ENCODE measurements around the gene ZNF716.
"Not testable (repeated sequence)": the region's sequence is repeated elsewhere in the genome, so short reads cannot be mapped to it uniquely, and the experiment has no call there.

ZNF716 gene

DNA sequence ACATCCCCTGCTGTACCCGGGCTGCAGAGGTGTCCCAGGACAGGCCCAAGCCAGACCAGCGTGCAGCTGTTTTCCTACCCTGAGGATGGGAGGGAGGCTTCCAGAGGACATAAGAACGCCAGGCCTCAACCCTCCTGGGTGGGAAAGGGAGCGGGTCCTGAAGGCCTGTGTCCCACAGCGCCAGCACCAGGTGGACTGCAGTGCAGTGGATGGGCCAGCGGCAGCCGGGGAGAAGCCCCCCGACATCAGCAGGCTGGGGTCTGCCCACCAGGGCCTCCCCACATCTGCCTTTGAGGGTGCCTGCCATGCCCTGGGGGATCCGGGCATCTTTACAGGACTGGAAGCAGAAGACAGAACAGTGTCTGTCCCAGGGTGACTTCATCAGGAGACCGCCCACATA lies 22.8 kb upstream of the ZNF716 start:
- no peak for DNase-seq

DNA sequence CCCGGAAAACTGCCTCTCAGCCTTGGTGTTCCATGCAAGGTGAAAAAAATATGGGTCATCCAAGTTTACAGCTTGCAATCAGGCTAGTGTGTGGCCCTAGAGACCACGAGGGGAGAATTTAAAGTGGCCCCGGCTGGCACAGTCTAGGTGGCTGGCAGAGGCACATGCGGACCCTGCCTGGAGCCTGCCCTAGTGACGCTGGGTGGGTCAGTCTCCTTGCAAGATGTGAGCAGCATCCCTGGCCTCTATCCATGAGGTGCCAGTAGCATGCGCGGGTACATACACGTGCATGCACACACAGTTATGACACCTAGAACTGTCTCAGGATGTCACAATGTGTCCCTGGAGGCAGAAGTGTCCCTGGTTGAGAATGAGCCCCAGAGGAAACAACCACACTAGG lies 22.4 kb upstream of the ZNF716 start:
- no peak for DNase-seq

DNA sequence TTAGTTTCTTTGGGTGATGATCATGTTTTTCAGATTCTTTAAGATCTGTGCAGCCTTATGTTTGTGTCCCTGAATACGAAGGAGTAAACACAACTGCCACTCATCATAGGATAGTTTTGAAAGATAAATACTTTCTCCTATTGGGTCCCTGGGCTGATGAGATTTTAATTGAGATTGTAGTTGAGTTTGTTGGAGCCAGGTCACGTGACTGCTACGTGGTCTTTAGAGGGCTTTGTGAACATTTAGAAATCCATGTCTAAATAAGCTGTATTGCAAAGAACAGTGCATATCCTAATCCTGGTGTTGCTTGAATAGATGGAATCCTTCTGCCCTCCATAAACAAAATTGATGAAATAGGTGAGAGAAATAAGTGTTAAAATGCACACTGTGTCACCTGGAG lies 17.4 kb upstream of the ZNF716 start:
- DNase-seq = no peak

DNA sequence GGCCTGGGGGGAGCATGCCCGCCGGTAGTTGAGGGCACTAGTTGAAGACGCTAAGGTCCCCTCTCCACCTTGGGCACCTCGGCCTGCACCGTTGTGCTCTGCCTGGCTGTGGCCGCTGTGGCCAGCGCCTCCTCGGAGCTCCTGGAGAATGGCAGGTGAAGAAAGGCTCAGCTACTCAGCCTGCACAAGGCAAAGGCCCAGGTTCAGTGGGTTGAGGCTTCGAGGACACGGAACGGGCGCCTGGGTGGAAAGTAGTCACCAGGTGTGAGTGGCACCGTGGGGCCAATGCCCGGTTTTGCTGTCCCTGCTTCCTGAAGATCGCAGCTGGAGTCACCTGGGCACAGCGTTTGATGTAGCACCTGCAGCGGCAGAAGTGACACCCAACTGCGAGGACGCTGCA lies 12.4 kb upstream of the ZNF716 start:
- DNase-seq = no peak

DNA sequence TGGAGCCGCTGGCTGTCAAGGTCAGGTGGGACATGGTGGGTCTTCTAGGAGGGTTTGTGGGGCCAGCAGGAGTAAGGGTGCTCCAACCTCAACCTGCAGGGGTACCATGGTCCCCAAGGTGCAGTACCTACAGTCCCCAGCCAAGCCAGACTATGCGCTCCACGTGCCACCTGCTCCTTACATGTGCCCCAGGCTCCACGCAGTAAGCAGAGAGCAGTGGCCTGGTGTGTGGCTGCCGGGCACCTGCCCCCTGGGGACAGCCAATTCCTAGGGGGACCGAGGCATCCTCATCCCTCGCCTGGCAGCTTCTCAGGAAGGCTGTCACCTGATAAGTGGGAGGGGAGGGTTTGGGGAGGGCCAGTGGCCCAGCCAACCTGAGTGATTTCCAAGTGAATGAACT lies 11.7 kb upstream of the ZNF716 start:
- no peak for DNase-seq

DNA sequence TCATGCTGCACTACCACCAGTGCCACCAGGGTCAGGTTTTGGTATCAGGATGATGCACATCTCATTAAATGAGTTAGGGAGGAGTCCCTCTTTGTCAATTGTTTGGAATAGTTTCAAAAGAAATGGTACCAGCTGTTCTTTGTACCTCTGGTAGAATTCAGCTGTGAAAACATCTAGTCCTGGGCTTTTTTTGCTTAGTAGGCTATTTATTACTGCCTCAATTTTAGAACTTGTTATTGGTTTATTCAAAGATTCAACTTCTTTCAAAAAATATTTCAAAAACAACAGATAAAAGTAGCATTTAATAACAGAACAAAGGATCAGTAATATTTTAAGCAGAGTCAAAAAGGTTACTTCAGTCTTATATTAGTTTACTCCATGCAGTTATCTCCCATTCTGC lies 6.4 kb upstream of the ZNF716 start:
- no peak for DNase-seq

DNA sequence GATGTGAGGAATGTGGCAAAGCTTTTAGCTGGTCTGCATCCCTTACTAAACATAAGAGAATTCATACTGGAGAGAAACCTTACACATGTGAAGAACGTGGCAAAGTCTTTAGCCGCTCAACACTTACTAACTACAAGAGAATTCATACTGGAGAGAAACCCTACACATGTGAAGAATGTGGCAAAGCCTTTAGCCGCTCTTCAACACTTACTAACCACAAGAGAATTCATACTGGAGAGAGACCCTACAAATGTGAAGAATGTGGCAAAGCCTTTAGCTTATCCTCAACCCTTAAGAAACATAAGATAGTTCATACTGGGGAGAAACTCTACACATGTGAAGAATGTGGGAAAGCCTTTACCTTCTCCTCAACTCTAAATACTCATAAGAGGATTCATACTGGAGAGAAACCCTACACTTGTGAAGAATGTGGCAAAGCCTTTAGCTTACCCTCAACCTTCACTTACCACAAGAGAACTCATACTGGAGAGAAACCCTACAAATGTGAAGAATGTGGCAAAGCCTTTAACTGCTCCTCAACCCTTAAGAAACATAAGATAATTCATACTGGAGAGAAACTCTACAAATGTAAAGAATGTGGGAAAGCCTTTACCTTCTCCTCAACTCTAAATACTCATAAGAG lies 19.3 kb downstream of the ZNF716 start:
- DNase-seq = not testable (repeated sequence)

DNA sequence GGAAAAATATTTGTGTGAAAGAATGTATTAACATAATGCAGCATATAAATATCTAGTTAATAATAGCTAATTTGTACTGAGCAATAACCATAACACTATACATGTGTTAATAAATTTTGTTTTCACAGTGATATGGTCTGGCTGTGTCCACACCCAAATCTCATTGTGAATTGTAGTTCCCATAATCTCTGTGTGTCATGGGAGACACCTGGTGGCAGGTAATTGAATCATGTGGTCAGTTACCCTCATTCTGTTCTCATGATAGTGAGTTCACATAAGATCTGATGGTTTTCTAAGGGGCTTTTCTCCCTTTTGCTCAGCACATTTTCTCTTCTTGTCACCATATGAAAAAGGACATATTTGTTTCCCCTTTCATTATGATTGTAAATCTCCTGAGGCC lies 30.3 kb downstream of the ZNF716 start:
- DNase-seq = not testable (repeated sequence)

DNA sequence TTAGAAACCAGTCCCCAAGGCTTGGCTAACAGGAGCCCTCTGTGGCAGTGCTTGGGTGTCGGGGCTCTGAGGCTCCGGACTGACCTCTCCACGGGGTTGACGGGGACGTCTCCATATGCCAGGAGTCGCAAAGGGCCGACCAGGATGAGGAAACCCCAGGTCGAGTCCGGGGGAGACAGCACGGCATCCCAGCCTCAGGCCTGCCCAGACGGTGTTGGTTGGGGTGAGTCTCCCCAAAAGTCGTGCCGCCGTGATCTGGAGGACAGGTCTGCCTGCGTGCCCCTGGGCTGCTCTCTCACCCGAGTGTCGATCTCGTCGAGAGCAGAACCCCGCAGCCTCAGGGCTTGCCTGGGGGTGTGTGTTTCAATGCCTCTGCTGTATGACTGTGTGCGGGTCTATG lies 35.0 kb downstream of the ZNF716 start:
- not testable (repeated sequence) for DNase-seq

DNA sequence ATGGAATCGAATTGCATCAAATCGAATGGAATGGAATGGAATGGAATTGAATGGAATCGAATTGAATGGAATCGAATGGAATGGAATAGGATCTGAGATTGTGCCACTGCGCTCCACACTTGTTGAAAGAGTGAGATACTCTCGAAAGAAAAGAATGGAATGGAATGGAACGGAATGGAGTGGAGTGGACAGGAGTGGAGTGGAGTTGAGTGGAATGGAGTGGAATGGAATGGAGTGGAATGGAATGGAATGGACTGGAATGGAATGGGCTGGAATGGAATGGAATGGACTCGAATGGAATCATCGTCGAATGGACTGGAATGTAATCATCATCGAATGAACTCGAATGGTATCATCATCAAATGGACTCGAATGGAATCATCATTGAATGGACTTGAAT lies 38.0 kb downstream of the ZNF716 start:
- DNase-seq = no peak

DNA sequence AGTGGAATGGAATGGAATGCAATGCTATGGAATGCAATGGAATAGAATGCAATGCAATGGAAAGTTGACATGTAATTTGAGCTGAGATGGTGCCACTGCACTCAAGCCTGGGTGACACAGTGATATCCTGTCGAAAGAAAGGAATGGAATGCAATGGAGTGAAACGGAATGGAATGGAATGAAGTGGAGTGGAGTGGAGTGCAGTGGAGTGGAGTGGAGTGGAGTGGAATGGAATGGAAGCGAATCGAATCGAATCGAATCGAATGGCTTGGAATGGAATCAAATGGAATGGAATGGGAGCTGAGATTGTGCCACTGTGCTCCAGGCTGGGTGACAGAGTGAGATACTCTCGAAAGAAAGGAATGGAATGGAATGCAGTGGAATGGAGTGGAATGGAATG lies 45.1 kb downstream of the ZNF716 start:
- not testable (repeated sequence) for DNase-seq

DNA sequence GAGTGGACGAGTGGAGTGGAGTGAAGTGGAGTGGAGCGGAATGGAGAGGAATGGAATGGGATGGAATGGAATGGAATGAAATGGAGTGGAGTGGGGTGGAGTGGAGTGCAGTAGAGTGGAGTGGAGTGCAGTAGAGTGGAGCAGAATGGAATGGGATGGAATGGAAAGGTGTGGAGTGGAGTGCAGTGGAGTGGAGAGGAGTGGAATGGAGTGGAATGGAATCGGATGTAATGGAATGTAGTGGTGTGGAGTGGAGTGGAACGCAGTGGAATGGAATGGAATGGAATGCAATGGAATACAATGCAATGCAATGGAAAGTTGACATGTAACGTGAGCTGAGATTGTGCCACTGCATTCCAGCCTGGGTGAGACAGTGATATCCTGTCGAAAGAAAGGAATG lies 46.4 kb downstream of the ZNF716 start:
- DNase-seq = no peak

DNA sequence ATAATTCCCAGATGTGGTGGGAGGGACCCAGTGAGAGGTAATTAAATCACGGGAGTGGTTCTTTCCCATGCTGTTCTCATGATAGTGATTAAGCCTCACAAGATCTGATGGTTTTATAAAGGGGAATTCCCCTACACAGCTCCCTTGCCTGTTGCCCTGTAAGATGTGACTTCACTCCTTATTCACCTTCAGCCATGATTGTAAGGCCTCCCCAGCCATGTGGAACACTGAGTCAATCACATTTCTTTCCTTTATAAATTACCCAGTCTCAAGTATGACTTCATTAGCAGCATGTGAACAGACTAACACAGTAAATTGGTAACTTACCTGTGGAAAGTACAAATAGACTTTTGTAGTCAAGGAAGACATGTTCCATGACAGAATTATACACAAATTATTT lies 55.2 kb downstream of the ZNF716 start:
- DNase-seq = no peak

Measured in T-helper 9 cell (primary cell).